Measurements from ENCODE around the gene TJP2. TPM values are rescaled to one million over a fixed set of nuclear protein-coding genes. Genes with fewer than 3 reads are reported as not detected.

Gene TJP2
- total and polyA plus RNA-seq, 2 of the 4 experiments (the other 2 are of a cell fraction) = 38.3 to 49.3 TPM

- H2AK5ac ChIP-seq (ENCODE audit: low read depth, low read length) = no peak overlapping the region
- H4K20me1 ChIP-seq (ENCODE audit: insufficient read depth, low read length) = no peaks in the 10 kb centered on the region
- no peak overlapping the region for H3K23ac ChIP-seq (ENCODE audit: low read depth, low read length)
- no peak overlapping the region for H3K14ac ChIP-seq (replicated peaks; ENCODE audit: low read depth, low read length)
- no peak overlapping the region for H3K56ac ChIP-seq (ENCODE audit: extremely low read depth, insufficient read depth, low read length)
- no peak overlapping the region for H2AFZ ChIP-seq (replicated peaks; ENCODE audit: low read length, poor library complexity)
- WGBS, 2 experiments (ENCODE audit: extremely low coverage in 2 of 2, insufficient read length in 1 of 2) = 80% methylated on average over 1 of the region's 11 CpGs; no CpG with 5 or more reads in 1 of the 2 experiments
- H3K36me3 ChIP-seq (ENCODE audit: control insufficient read depth, insufficient read depth, low read length) = peaks cover 19% of the 10 kb centered on the region
- no peak overlapping the region for H3K4ac ChIP-seq (ENCODE audit: low read depth, low read length)
- ATAC-seq (ENCODE audit: low read depth) (no peak), DNase-seq (no peak)
- H2BK120ac ChIP-seq (ENCODE audit: low read depth, low read length) = no peak overlapping the region
- no TSS peak for BruUV-seq (replicated peaks)
- dilution Hi-C loops (cut with HindIII; ENCODE audit: low sequenced_read_pairs, unreplicated experiment) = no loop called here
- no peak overlapping the region for H2BK15ac ChIP-seq (ENCODE audit: low read depth, low read length)
- H3K27ac ChIP-seq (ENCODE audit: insufficient read depth, low read length) = no peak overlapping the region
- H3K4me3 ChIP-seq (ENCODE audit: insufficient read depth, low read depth, low read length) = no peak overlapping the region
- ChIA-PET CTCF (no interaction called here), POLR2A (ENCODE audit: unreplicated experiment) (no interaction called here)
- H2AK9ac ChIP-seq (replicated peaks; ENCODE audit: low read depth, low read length, poor library complexity) = no peak overlapping the region
- no peak overlapping the region for H2BK5ac ChIP-seq (ENCODE audit: low read depth, low read length, poor library complexity, severe bottlenecking)
- no peak overlapping the region for H3K18ac ChIP-seq (ENCODE audit: low read depth, low read length)
- H3K9me1 ChIP-seq (ENCODE audit: insufficient read depth, low read length) = no peaks in the 10 kb centered on the region
- no peak overlapping the region for H4K5ac ChIP-seq (ENCODE audit: low read depth, low read length)
- H3K27me3 ChIP-seq (ENCODE audit: control insufficient read depth, insufficient read depth, low read length) = no peaks in the 10 kb centered on the region
- H3K79me1 ChIP-seq (ENCODE audit: low read depth in 1 of 2, low read length in 2 of 2) = no peaks in the 10 kb centered on the region
- no peak overlapping the region for H4K91ac ChIP-seq (ENCODE audit: insufficient read depth, low read depth, low read length)
- no peak overlapping the region for H4K8ac ChIP-seq (ENCODE audit: low read depth in 2 of 2, low read length in 2 of 2)
- H3K9ac ChIP-seq (ENCODE audit: low read depth, low read length) = no peak overlapping the region
- no peak overlapping the region for H3K4me2 ChIP-seq (ENCODE audit: low read depth, low read length)
- no peak overlapping the region for H2BK20ac ChIP-seq (ENCODE audit: low read depth, low read length)
- TF ChIP-seq POLR2A (IDR thresholded peaks at IDR 0.05; ENCODE audit: low read depth, low read length) (no peak), BHLHE40 (IDR thresholded peaks at IDR 0.05; ENCODE audit: low read depth, low read length) (no peak), RFX5 (IDR thresholded peaks at IDR 0.05; ENCODE audit: low read depth, low read length) (no peak), NFE2L2 (IDR thresholded peaks at IDR 0.05; ENCODE audit: low read depth, low read length) (no peak), MXI1 (IDR thresholded peaks at IDR 0.05; ENCODE audit: borderline replicate concordance, low read depth, low read length) (no peak)
- TF ChIP-seq, protein P1, sequence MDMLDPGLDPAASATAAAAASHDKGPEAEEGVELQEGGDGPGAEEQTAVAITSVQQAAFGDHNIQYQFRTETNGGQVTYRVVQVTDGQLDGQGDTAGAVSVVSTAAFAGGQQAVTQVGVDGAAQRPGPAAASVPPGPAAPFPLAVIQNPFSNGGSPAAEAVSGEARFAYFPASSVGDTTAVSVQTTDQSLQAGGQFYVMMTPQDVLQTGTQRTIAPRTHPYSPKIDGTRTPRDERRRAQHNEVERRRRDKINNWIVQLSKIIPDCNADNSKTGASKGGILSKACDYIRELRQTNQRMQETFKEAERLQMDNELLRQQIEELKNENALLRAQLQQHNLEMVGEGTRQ (IDR thresholded peaks at IDR 0.05; ENCODE audit: low read depth, low read length) = no peak
- no peaks in the 10 kb centered on the region for H3K4me1 ChIP-seq (ENCODE audit: control insufficient read depth, insufficient read depth, low read length)
- H3K9me3 ChIP-seq (ENCODE audit: control insufficient read depth, insufficient read depth, low read length) = no peaks in the 10 kb centered on the region
- in situ Hi-C loops (cut with MboI; ENCODE audit: low sequenced_read_pairs) = loop anchor here (25.0 kb wide), 1 partner anchor 108 kb away; no protein-coding TSS in a partner anchor
- intact Hi-C loops (cut with micrococcal nuclease) = no loop called here
These were observed 80.1 kb downstream of the TJP2 start for GRCh38 chr9:69254223-69254622.
